ENCODE data around the gene DNAH11. TPM values are rescaled to one million over a fixed set of nuclear protein-coding genes. Genes with fewer than 3 reads are reported as not detected.

The DNAH11 gene
- total RNA-seq, 1 donor from 2014 or later, result 0.12 TPM

- DNase-seq (ENCODE audit: low spot score), result no peak
Measured at GRCh38 chr7:21884496-21884895, 341.7 kb downstream of the DNAH11 start.

GRCh38 chr7:21886396-21886795 lies 343.6 kb downstream of the DNAH11 start:
- no peak for DNase-seq (ENCODE audit: low spot score)

- DNase-seq (ENCODE audit: low spot score), result no peak
Measured at GRCh38 chr7:21887353-21887752, 344.5 kb downstream of the DNAH11 start.

GRCh38 chr7:21887779-21888178 lies 344.9 kb downstream of the DNAH11 start:
- no peak for DNase-seq (ENCODE audit: low spot score)

- DNase-seq (ENCODE audit: low spot score), result no peak
Measured at GRCh38 chr7:21891291-21891690, 348.5 kb downstream of the DNAH11 start.

GRCh38 chr7:21893401-21893800 lies 350.6 kb downstream of the DNAH11 start:
- DNase-seq (ENCODE audit: low spot score), result no peak

- DNase-seq (ENCODE audit: low spot score), result no peak
Measured at GRCh38 chr7:21898265-21898930, 355.6 kb downstream of the DNAH11 start.

GRCh38 chr7:21902240-21902639 lies 359.4 kb downstream of the DNAH11 start:
- no peak for DNase-seq (ENCODE audit: low spot score)

GRCh38 chr7:21903020-21903786 lies 360.4 kb downstream of the DNAH11 start:
- DNase-seq (ENCODE audit: low spot score), result no peak

- no peak for DNase-seq (ENCODE audit: low spot score)
Measured at GRCh38 chr7:21908746-21909145, 365.9 kb downstream of the DNAH11 start.

GRCh38 chr7:21910253-21910652 lies 367.4 kb downstream of the DNAH11 start:
- no peak for DNase-seq (ENCODE audit: low spot score)

- DNase-seq (ENCODE audit: low spot score), result no peak
Measured at GRCh38 chr7:21911341-21911875, 368.6 kb downstream of the DNAH11 start.

GRCh38 chr7:21912305-21912704 lies 369.5 kb downstream of the DNAH11 start:
- DNase-seq (ENCODE audit: low spot score), result no peak

GRCh38 chr7:21912931-21913780 lies 370.3 kb downstream of the DNAH11 start:
- no peak for DNase-seq (ENCODE audit: low spot score)

GRCh38 chr7:21914671-21915070 lies 371.8 kb downstream of the DNAH11 start:
- no peak for DNase-seq (ENCODE audit: low spot score)

GRCh38 chr7:21915140-21915539 lies 372.3 kb downstream of the DNAH11 start:
- DNase-seq (ENCODE audit: low spot score), result no peak

- no peak for DNase-seq (ENCODE audit: low spot score)
Measured at GRCh38 chr7:21916176-21916575, 373.3 kb downstream of the DNAH11 start.

- no peak for DNase-seq (ENCODE audit: low spot score)
Measured at GRCh38 chr7:21916629-21917028, 373.8 kb downstream of the DNAH11 start.

- no peak for DNase-seq (ENCODE audit: low spot score)
Measured at GRCh38 chr7:21918216-21918615, 375.4 kb downstream of the DNAH11 start.

GRCh38 chr7:21920936-21921335 lies 378.1 kb downstream of the DNAH11 start:
- no peak for DNase-seq (ENCODE audit: low spot score)

- DNase-seq (ENCODE audit: low spot score), result no peak
Measured at GRCh38 chr7:21922605-21923004, 379.8 kb downstream of the DNAH11 start.

GRCh38 chr7:21923658-21924057 lies 380.8 kb downstream of the DNAH11 start:
- DNase-seq (ENCODE audit: low spot score), result peak; percentile 18

Data from mucosa of gallbladder (tissue), 1 donor.